HG02970 (cell line): ENCODE measurements around the gene GJA3.
"Not testable (repeated sequence)": the region's sequence is repeated elsewhere in the genome, so short reads cannot be mapped to it uniquely, and the experiment has no call there.

Experiments used
- ATAC-seq: cut with Tn5 transposase; IDR thresholded peaks from one replicate; pipeline ENCODE4 v1.9.1; 2021; ENCODE audit warnings: mild to moderate bottlenecking, moderate library complexity, moderate number of reproducible peaks; ENCODE audit not compliant: unreplicated experiment, low FRiP score

Gene GJA3

GRCh38 chr13:20156702-20157101 lies 4.2 kb downstream of the GJA3 start:
- no peak for ATAC-seq

- ATAC-seq: not testable (repeated sequence)
These were observed 7.6 kb downstream of the GJA3 start for GRCh38 chr13:20153290-20153689.

GRCh38 chr13:20151612-20152011 lies 9.2 kb downstream of the GJA3 start:
- ATAC-seq: no peak

GRCh38 chr13:20151016-20151415 lies 9.8 kb downstream of the GJA3 start:
- no peak for ATAC-seq

GRCh38 chr13:20150561-20150960 lies 10.3 kb downstream of the GJA3 start:
- no peak for ATAC-seq

- ATAC-seq: no peak
These were observed 11.1 kb downstream of the GJA3 start for GRCh38 chr13:20149762-20150161.

GRCh38 chr13:20148501-20149183 lies 12.2 kb downstream of the GJA3 start:
- no peak for ATAC-seq

GRCh38 chr13:20146381-20146780 lies 14.5 kb downstream of the GJA3 start:
- no peak for ATAC-seq

GRCh38 chr13:20145521-20145920 lies 15.3 kb downstream of the GJA3 start:
- ATAC-seq: no peak

GRCh38 chr13:20144141-20144850 lies 16.6 kb downstream of the GJA3 start:
- no peak for ATAC-seq

GRCh38 chr13:20142927-20143480 lies 17.8 kb downstream of the GJA3 start:
- ATAC-seq: no peak

- ATAC-seq: no peak
These were observed 18.6 kb downstream of the GJA3 start for GRCh38 chr13:20142023-20142926.

- no peak for ATAC-seq
These were observed 19.4 kb downstream of the GJA3 start for GRCh38 chr13:20141238-20142022.

GRCh38 chr13:20140487-20140886 lies 20.4 kb downstream of the GJA3 start:
- ATAC-seq: no peak

GRCh38 chr13:20137875-20138274 lies 23.0 kb downstream of the GJA3 start:
- no peak for ATAC-seq

GRCh38 chr13:20136781-20137703 lies 23.8 kb downstream of the GJA3 start:
- no peak for ATAC-seq

GRCh38 chr13:20134732-20135131 lies 26.1 kb downstream of the GJA3 start:
- ATAC-seq: no peak

GRCh38 chr13:20132052-20132634 lies 28.7 kb downstream of the GJA3 start:
- ATAC-seq: no peak
